GM19239 (cell line): ENCODE data around the gene SLC22A13.
A peak's percentile ranks its signal among the peaks of the same experiment; 100 is the strongest.
"Not testable (repeated sequence)": the region's sequence is repeated elsewhere in the genome, so short reads cannot be mapped to it uniquely, and the experiment has no call there.

Experiments
- DNase-seq: peaks from one replicate; pipeline ENCODE4 v3.0.0; 2011; ENCODE audit warnings: low spot score; ENCODE audit not compliant: insufficient read length
- FAIRE-seq: peaks from 2 replicates; lab custom pipeline; 2011; peaks lifted over from hg19 to GRCh38; lab: Jason Lieb, UNC

The SLC22A13 gene, protein sequence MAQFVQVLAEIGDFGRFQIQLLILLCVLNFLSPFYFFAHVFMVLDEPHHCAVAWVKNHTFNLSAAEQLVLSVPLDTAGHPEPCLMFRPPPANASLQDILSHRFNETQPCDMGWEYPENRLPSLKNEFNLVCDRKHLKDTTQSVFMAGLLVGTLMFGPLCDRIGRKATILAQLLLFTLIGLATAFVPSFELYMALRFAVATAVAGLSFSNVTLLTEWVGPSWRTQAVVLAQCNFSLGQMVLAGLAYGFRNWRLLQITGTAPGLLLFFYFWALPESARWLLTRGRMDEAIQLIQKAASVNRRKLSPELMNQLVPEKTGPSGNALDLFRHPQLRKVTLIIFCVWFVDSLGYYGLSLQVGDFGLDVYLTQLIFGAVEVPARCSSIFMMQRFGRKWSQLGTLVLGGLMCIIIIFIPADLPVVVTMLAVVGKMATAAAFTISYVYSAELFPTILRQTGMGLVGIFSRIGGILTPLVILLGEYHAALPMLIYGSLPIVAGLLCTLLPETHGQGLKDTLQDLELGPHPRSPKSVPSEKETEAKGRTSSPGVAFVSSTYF

DNA sequence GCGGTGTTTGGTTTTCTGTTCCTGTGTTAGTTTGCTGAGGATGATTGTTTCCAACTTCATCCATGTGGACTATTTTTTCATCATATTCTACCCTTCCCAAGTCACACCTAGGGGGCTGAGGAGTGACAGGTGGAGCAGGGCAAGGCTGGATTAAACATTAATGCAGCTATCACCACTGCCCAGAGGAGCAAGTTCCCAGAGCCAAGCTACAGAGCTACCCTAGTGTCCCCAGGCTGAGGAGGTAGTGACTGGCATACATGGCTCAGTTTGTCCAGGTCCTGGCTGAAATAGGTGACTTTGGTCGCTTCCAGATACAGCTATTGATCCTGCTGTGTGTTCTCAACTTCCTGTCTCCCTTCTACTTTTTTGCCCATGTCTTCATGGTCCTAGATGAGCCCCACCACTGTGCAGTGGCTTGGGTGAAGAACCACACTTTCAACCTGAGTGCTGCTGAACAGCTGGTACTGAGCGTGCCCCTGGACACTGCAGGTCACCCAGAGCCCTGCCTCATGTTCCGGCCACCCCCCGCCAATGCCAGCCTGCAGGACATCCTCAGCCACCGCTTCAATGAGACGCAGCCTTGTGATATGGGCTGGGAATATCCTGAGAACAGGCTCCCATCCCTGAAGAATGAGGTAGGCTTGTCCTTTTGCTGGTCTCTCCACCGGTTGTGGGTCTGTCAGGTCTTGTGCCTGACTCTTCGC is at the start of gene SLC22A13:
Gene SLC22A13 (plus strand): TSS at position 209 of the 704 bp plus-strand sequence. CDS start 49 bp downstream, at position 258.
- no peak for FAIRE-seq
- no peak for DNase-seq

DNA sequence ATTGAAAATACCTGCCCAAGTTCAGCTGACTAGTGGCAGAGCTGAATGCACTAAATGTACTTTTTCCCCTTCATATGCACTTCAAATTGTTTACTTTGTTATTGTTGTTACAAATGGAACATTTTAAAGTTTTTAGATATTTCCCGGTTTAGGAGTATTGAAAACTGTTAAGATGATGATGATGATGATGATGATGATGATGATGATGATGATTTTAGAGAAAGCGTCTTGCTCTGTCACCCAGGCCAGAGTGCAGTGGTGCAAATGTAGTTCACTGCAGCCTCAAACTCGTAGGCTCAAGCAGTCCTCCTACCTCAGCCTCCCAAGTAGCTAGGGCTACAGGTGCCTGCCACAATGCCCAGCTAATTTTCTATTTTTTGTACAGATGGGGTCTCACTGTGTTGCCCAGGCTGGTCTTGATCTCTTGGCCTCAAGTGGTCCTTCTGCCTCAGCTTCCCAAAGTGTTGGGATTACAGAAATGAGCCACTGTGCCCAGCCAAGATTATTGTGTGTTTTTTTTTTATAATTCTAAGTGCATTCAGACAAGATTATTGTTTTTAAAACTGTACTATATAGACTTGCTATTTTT is 45.9 kb upstream of the SLC22A13 start:
- no peak for DNase-seq
- FAIRE-seq, result no peak

DNA sequence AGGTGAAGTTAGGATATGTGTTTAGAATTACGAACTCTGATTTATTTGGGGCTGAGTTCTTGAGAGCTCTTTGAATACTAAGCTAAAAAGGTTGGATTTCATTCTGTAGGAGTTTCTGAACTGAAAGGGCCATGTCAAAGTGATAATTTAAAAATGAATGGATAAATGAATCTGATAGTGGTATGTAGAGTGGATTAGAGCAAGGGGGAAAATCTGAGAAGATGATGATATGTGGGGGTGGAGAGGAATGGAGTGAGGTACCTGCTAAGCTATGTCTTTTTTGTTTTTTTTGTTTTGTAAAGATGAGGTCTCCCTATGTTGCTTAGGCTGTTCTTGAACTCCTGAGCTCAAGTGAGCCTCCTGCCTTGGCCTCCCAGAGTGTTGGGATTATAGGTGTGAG is 44.6 kb upstream of the SLC22A13 start:
- no peak for FAIRE-seq
- no peak for DNase-seq

DNA sequence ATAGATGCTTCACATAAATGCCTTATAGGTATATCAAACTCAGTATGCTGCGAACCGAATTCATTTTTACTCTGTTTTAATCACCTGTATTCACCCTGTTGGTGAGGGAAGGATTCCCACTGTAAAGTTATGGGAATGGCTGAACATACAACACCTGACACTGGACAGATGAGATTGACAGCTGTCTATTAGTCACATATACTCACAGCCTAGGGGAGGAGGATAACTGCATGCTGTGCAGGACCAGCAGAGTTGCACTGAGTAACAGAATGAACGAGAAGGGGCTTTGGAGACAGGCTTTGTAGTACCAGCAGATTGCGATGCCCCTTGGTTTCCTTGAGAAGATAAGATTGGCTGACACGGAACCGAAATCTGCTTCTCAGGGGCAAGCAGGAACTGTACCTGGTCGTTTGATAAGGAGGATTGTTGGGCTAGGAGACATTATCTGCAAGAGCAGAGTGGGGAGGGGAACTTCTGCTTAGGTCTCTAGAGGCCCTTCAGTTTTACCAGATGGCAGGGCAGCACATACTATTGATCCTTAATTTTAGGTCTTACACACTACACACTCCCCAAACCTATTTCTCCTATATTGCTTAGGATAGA is 43.5 kb upstream of the SLC22A13 start:
- FAIRE-seq, result peak; percentile 14
- no peak for DNase-seq

DNA sequence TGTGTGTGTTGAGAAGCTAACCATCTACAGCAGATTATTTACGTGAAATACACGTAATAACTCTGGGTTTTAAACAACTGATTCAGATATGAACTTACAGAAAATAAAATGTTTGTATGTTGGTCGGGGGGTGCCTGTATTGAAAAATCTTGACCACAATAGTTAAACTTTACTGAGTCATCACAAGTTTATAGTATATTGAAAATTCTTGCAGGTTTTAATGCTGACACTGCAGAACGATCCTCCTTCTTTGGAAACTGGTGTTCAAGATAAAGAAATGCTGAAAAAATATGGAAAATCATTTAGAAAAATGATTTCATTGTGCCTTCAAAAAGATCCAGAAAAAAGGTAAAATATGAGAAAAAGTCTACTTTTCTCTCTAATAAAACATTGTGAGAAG is 41.3 kb upstream of the SLC22A13 start:
- DNase-seq, result no peak
- no peak for FAIRE-seq

DNA sequence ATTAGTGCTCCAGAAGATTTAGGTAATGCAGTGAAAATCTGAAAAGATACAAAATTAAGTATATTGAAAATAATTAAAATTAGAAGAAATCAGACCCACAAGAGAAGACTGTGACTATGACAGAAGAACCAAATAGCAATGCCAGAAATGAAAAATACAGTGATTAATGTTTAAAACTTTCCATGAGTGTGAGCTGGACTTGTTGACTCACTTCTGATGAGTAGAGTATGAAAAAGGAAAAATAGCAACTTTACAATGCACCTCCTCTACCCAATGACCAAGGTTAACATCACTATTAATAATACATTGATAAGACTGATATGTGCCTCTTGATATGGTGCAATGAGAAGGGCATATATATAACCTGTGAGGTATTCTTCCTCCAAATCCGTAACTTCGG is 39.3 kb upstream of the SLC22A13 start:
- DNase-seq, result no peak
- no peak for FAIRE-seq

DNA sequence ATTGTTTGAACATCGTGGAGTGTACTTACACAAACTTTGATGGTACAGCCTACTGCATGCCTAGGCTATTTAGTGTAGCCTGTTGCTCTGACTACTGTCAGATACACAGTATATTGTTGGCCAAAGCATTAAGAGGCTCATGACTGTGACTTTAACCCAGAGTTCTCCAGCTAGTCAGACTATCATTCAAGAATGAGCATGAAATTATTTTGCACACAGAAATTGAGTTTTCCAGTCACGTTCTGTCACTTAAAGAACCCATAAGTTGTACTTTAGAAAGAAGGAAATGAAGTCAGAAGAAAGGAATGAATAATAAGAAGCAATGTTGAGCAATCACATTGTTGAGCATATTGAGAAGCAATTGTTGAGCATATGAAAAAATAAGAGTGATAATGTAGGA is 37.6 kb upstream of the SLC22A13 start:
- FAIRE-seq, result no peak
- no peak for DNase-seq

DNA sequence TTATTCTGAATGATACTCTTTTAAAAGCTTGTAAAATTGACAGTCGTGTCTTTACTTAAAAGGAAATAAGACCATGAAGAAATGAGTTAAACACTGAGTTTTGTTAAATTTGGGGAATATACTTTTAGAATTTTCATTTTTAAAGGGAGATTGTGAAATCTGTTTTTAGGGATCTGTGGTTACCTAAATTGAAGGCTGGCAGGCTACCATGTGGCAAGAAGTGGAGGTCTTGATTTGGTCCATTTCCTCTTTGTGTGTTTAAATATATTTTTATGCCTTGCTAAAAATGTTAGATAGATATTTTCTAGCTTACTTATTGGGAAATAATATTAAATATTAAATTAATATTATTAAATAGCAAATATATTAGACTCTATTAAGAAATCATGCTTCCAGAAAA is 36.6 kb upstream of the SLC22A13 start:
- no peak for DNase-seq
- FAIRE-seq, result no peak

DNA sequence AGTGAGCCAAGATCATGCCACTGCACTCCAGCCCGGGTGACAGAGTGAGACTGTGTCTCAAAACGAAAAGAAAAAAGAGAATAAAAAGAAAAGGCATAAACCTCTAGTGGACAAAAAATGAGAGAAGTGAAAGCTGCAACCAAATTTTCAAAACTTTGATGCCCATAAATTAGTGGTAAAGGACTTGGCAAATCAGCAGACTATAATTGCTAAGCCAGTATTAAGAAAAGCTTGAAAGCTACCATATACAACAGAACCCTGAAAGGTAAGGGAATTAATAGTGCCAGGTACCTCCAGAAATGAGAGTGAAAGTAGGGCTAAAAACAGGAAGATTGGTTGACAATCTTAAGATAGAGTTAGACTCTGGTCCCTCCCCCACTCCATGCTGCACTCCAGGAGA is 32.9 kb upstream of the SLC22A13 start:
- FAIRE-seq (no peak), DNase-seq (no peak)

DNA sequence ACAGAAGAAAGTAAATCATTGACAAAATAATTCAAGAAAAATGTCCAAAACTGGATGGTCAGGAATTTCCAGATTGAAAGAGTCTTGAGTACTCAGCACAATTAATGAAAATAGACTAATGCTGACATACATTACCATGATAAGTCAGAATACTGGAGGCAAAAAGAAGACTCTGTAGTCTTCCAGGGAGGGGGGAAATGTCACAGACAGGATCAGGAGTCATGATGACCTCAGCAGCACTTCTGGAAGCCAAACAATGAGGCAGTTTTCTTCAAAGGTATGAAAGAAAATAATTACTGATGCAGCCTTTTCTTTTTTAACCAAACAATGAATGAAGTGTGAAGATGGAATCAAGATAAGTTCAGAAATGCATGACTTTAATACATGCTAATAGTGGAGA is 30.1 kb upstream of the SLC22A13 start:
- FAIRE-seq (peak; percentile 80), DNase-seq (no peak)

DNA sequence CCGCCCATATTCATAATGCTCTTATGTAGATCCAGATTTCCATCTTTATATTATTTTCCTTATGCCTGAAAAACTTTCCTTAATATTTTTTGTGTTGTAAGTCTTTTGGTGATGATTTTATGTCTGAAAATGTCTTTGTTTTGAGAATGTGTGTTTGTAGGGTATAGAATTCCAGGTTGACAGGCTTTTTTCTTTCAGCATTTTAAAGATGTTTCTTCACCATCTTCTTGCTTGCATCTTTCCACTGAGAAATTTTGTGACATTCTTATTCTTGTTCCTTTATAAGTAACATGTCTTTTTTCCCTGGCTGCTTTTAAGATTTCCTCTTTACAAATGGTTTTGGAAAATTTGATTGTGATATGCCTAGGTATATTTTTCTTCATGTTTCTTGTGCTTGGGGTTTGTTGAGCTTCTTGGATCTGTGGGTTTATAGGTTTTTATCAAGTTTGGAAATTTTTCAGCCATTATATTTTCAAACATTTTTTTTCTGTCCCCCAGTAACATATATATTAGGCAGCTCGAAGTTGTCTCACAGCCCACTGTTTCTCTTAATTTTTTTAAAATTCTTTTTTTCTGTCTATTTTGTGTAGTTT is 27.1 kb upstream of the SLC22A13 start:
- DNase-seq (no peak), FAIRE-seq (no peak)

DNA sequence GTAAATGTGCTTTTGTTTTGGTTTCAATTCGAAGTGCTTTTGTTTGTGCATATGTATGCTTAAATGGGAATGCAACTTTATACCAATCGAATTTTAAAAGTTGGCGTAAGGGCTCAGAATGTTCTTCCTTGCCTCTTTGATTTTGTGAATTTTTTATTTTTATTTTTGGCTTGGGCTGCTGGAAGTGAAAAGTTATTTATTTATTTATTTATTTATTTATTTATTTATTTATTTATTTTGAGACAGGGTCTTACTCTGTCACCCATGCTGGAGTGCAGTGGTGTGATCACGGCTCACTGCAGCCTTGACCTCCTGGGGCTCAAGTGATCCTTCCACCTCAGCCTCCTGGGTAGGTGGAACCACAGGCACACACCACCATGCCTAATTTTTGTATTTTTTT is 22.8 kb upstream of the SLC22A13 start:
- DNase-seq, FAIRE-seq: not testable (repeated sequence)

DNA sequence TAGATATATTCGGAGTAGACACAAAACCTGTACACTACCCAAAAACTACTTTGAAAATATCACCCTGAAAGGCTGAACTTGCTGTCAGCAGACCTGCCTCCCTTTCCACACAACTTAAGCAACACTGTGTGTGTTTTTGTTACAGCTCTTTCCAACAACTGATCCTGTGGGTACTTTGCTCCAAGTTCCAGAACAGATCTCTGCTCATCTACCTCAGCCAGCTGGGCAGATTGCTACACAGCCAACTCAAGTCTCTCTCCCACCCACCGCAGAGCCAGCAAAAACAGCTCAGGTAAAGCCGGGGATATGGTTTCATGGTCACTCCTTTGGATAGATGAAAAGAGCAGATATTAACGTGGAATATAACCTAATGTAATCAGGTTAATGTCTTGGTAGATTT is 19.7 kb upstream of the SLC22A13 start:
- DNase-seq, result no peak
- FAIRE-seq, result no peak

DNA sequence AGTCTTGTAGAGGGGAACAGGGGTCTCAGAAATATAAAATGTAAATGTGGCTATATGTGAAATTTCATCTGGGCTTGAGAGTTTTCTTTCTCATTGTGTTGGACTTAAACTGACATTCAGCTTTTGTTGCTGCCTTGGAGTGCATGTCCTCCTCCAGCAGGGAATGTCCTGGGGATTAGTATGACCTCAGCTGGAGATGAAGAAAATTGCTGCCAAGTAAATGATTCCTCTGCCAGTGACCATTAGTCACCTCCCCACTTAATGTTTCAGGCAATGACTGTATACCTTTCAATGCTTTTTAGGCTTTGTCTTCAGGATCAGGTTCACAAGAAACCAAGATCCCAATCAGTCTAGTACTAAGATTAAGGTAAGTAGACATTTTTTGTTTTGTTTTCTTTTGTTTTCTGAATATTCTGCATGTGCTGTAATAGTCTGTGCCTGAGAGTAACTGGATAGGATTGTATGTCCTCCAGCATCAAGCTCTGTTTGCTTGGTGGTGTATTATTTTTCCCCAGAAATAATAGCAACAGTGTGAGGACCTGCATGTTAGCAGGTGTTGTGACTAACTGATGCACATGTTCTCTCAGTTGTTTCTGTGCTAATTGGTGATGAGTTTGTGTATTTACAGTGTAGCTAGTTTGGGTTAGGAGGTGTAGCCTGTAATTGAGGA is 18.1 kb upstream of the SLC22A13 start:
- FAIRE-seq (no peak), DNase-seq (no peak)

DNA sequence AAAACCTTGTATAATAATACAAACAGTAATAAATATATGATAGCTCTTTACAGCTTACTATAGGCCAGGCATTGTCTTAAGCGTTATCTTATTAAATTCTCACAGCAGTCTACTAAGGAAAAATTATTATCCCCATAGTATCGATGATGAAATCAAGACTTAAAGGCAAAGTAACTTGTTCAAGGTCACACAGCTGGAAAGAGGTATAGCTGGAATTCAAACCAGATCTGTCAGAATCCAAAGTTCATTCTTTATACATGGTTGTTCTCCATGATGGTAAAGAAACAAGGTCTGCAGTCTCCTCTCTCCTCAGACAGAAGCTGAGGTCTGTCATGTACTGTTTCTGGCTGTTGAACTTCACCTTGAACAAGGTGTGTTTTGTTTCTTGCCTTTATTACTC is 15.4 kb upstream of the SLC22A13 start:
- FAIRE-seq (peak; percentile 23), DNase-seq (no peak)

DNA sequence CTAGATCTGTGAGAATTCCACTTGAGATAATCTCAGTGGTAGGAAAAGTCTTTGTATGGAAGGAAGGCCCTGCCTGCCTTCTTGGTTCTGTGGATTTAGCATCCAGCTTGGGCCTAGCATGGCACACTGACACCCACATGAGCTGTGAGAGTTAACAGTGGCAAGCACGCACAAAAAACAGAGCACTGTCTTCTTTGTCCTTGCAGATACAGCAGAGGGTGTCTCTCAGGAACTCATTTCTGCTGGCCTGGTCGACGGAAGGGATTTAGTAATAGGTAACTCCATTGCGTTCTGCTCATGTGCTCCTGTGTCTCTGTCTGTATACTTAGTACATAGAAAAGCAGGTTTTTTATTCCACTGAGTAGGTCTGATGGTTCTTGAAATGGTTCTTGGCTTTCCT is 14.4 kb upstream of the SLC22A13 start:
- FAIRE-seq, result no peak
- DNase-seq, result no peak

DNA sequence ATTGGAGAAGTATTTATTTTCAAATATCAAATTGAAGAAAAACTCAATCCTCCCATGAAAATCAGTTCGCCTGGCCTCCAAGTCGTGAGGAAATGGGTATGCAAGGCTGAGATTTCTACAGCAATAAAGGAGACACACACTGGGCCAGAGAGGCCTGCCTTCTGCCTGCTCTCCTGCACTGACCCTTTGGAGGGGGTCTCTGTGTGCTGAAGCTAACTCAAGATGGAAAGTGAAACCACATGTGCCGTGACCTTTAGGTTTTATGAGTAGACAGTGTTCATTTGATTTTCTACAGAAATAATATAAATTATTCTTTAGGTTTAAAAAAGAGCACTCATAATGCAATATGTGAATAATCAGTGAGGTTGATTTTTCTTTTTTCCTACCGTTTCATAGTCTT is 11.9 kb upstream of the SLC22A13 start:
- no peak for DNase-seq
- no peak for FAIRE-seq

DNA sequence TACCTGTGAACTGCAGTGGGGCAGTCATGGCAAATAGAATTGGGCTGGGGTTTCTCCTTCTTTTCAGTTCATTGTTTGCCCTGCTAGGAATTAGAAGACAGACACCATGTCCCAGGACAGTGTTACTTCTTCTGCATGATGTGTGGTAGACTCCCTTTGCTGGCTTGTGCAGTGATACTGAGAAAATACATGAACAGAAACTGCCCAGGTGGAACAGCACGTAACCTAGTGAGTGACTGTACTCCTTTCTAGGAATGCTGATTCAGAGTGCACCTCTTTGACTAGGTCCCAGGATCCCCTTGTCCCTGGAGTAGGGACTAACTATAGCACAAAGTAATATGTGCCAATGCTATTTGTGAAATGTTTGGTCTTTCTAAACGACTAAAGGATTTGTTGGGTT is 10.7 kb upstream of the SLC22A13 start:
- DNase-seq (no peak), FAIRE-seq (no peak)

DNA sequence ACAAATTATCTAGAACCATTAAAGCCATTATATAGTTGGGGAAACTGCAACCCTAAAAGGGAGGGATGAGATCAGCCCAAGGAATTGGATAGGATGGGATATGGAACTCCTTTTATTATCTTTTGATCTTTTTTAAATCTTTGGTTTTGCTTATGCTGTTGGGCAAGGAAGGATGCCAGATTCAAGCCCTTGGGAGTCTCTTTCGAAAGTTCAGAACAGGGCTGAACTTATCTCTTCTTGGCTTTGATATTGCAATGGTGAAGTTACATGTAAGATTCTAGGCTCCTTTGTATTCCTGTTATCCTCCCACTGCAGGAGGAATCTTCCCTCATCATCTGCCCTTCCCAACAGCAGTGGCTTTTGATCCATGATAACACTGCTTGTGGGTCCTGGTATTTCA is 10.0 kb upstream of the SLC22A13 start:
- FAIRE-seq (no peak), DNase-seq (no peak)

DNA sequence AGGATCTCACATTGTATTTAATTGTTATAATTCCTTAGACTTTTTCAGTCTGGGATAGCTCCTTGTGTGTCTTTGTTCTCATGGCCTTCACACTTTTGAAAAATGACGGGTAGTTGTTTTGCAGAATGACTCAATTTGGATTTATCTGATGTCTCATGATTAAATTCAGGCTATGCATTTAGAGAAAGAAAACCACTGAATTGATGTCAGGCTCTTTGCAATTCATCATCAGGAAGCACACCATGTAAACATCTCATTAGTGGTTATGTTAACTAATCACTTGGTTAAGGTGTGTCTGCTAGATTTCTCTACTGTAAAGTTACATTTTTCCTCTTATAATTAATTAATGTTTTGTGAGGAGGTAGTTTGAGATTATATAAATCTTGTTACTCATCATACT is 8.0 kb upstream of the SLC22A13 start:
- FAIRE-seq, result no peak

More for the DNA sequence above, 8.0 kb upstream of the SLC22A13 start:
- DNase-seq, result no peak
